A673 (cell line): ENCODE measurements around the gene R3HDM4. TPM values are rescaled to one million over a fixed set of nuclear protein-coding genes. Genes with fewer than 3 reads are reported as not detected.

Source experiments
- BruUV-seq: library from RNA; stranded (reverse); fragments of 400-500 nt; replicated peaks from 2 replicates; lab custom pipeline; 2021; lab: Mats Ljungman, UMichigan
- CTCF ChIA-PET: fragments of 300-600 bp; sonication (Branson Sonifier 250); formaldehyde crosslinking; loops from one replicate; lab custom pipeline; 2022; ENCODE audit warnings: antibody characterized with exemption; lab: Charles Lee
- POLR2A ChIA-PET: fragments of 300-600 bp; sonication (Branson Sonifier 250); formaldehyde crosslinking; loops from one replicate; lab custom pipeline; 2022; ENCODE audit warnings: antibody characterized with exemption; ENCODE audit not compliant: low non-redundant PET; lab: Charles Lee
- DNase-seq: peaks from one replicate; pipeline ENCODE4 v3.0.0-alpha.2; 2015; ENCODE audit warnings: low spot score
- H3K27ac ChIP-seq: fragments of 200-600 bp; sonication (generic); 2 replicates; pipeline ENCODE4 v1.5.1; 2016; ENCODE audit warnings: mixed run types, low read depth, mild to moderate bottlenecking, mixed read lengths, antibody characterized with exemption, low read length; ENCODE audit not compliant: poor library complexity, severe bottlenecking
- H3K27me3 ChIP-seq: fragments of 200-600 bp; sonication (generic); replicated peaks from 2 replicates; pipeline ENCODE4 v1.6.1; 2017; ENCODE audit warnings: mixed run types, low read depth, mild to moderate bottlenecking, mixed read lengths, antibody characterized with exemption, low read length; ENCODE audit not compliant: insufficient read depth, poor library complexity
- H3K36me3 ChIP-seq: fragments of 200-600 bp; sonication (generic); 2 replicates; pipeline ENCODE4 v1.6.1; 2016; ENCODE audit warnings: mixed run types, mild to moderate bottlenecking, mixed read lengths, antibody characterized with exemption, low read length; ENCODE audit not compliant: insufficient read depth, poor library complexity, severe bottlenecking
- H3K4me1 ChIP-seq: fragments of 200-600 bp; sonication (generic); 2 replicates; pipeline ENCODE4 v1.6.1; 2017; ENCODE audit warnings: mixed run types, mild to moderate bottlenecking, mixed read lengths, antibody characterized with exemption, low read length; ENCODE audit not compliant: insufficient read depth, poor library complexity, severe bottlenecking
- H3K4me3 ChIP-seq: fragments of 200-600 bp; sonication (generic); 2 replicates; pipeline ENCODE4 v1.5.1; 2016; ENCODE audit warnings: low read depth, mixed run types, mild to moderate bottlenecking, mixed read lengths, low read length; ENCODE audit not compliant: poor library complexity, severe bottlenecking
- H3K9me3 ChIP-seq: fragments of 200-600 bp; sonication (generic); 2 replicates; pipeline ENCODE4 v1.6.1; 2016; ENCODE audit warnings: mixed run types, low read depth, mild to moderate bottlenecking, mixed read lengths, antibody characterized with exemption, low read length; ENCODE audit not compliant: poor library complexity, severe bottlenecking
- CTCF ChIP-seq: fragments of 300-800, 200-600 bp; sonication (generic); conservative IDR thresholded peaks from 2 replicates; pipeline ENCODE4 v1.5.1; 2017; ENCODE audit warnings: low read depth, mild to moderate bottlenecking, antibody characterized with exemption, low read length, moderate library complexity, mixed read lengths
- EZH2 ChIP-seq: fragments of 200-600 bp; sonication (generic); IDR thresholded peaks from 2 replicates; pipeline ENCODE4 v1.6.1; 2017; ENCODE audit warnings: borderline replicate concordance, low read depth, mild to moderate bottlenecking, mixed read lengths, antibody characterized with exemption, low read length; ENCODE audit not compliant: poor library complexity, severe bottlenecking
- intact Hi-C: fragments of 100-400 bp; cut with micrococcal nuclease; formaldehyde crosslinking; loops from one replicate; pipeline ENCODE4 v1.10.0; 2022; ENCODE audit not compliant: unreplicated experiment
- total RNA-seq: library from RNA; stranded (reverse); gene quantifications from 2 replicates; pipeline ENCODE4 v1.2.3, GENCODE V29; 2021

The R3HDM4 gene
- total RNA-seq, 1 experiment from 2014 or later: 39.3 TPM

- BruUV-seq: no TSS peak
- intact Hi-C loops: loop anchor here (2.0 to 10.0 kb wide), 5 partner anchors 57 to 323 kb away; partner anchors contain the start of genes ATP5F1D and RNF126
- DNase-seq: peak; percentile 52
- no peaks in the 10 kb centered on the region for H3K9me3 ChIP-seq
- no peaks in the 10 kb centered on the region for H3K36me3 ChIP-seq
- H3K4me3 ChIP-seq: peak overlapping the region; percentile 43
- peaks cover 24% of the 10 kb centered on the region for H3K4me1 ChIP-seq
- no peak overlapping the region for H3K27ac ChIP-seq
- TF ChIP-seq CTCF: no peak
- peak; percentile 89 for TF ChIP-seq EZH2
- H3K27me3 ChIP-seq: peaks cover 37% of the 10 kb centered on the region
- POLR2A ChIA-PET: interaction anchor here (0.6 kb wide), 1 partner anchor 284 kb away, joined by 3 read pairs; no protein-coding TSS in a partner anchor
- CTCF ChIA-PET: interaction anchor here (1.2 kb wide), 1 partner anchor 106 kb away, joined by 5 read pairs; no protein-coding TSS in a partner anchor
Measured at GRCh38 chr19:919199-920050, 6.4 kb upstream of the R3HDM4 start.

- no peaks in the 10 kb centered on the region for H3K36me3 ChIP-seq
- peaks cover 22% of the 10 kb centered on the region for H3K4me1 ChIP-seq
- H3K9me3 ChIP-seq: no peaks in the 10 kb centered on the region
- TF ChIP-seq EZH2 (peak; percentile 37), CTCF (no peak)
- peak; percentile 56 for DNase-seq
- BruUV-seq: no TSS peak
- intact Hi-C loops: loop anchor here (10.0 kb wide), 1 partner anchor 254 kb away; the partner anchor contains the start of gene RNF126
- peak overlapping the region; percentile 33 for H3K4me3 ChIP-seq
- POLR2A ChIA-PET: no interaction called here
- CTCF ChIA-PET: interaction anchor here (1.2 kb wide), 1 partner anchor 106 kb away, joined by 5 read pairs; no protein-coding TSS in a partner anchor
- no peak overlapping the region for H3K27ac ChIP-seq
- peaks cover 37% of the 10 kb centered on the region for H3K27me3 ChIP-seq
Measured at GRCh38 chr19:918481-919198, 5.6 kb upstream of the R3HDM4 start.

GRCh38 chr19:918152-918437 lies 5.1 kb upstream of the R3HDM4 start:
- ChIA-PET POLR2A (no interaction called here), CTCF (no interaction called here)
- Histone ChIP-seq H3K27ac (no peak overlapping the region), H3K36me3 (no peaks in the 10 kb centered on the region), H3K27me3 (peaks cover 37% of the 10 kb centered on the region), H3K4me3 (peak overlapping the region; percentile 33), H3K4me1 (peaks cover 22% of the 10 kb centered on the region), H3K9me3 (no peaks in the 10 kb centered on the region)
- intact Hi-C loops: loop anchor here (10.0 kb wide), 1 partner anchor 253 kb away; the partner anchor contains the start of gene RNF126
- DNase-seq: no peak
- no TSS peak for BruUV-seq
- no peak for TF ChIP-seq CTCF
- peak; percentile 87 for TF ChIP-seq EZH2
